PC-3 (cell line): ENCODE data around the gene LHFPL3.

ENCODE experiments used
- CTCF ChIP-seq: fragments of 300-600 bp; sonication (generic); conservative IDR thresholded peaks from 2 replicates; pipeline ENCODE4 v1.5.1; 2017; ENCODE audit warnings: antibody characterized with exemption, low read depth, mild to moderate bottlenecking, low read length
- EZH2 ChIP-seq: fragments of 300-600 bp; sonication (generic); IDR thresholded peaks from one replicate; pipeline ENCODE4 v1.6.1; 2017; ENCODE audit warnings: antibody characterized with exemption, mild to moderate bottlenecking, low read length; ENCODE audit not compliant: unreplicated experiment

- TF ChIP-seq CTCF (no peak), EZH2 (no peak)
Observed at GRCh38 chr7:104843198-104843597, 514.8 kb downstream of the LHFPL3 start.
